GM12878 (cell line): ENCODE measurements around the gene DUSP10. TPM values are rescaled to one million over a fixed set of nuclear protein-coding genes. Genes with fewer than 3 reads are reported as not detected.
A peak's percentile ranks its signal among the peaks of the same experiment; 100 is the strongest.

Experiments
- ASH2L ChIP-seq: fragments of 300-600, 200-600 bp; sonication (generic); IDR thresholded peaks from 2 replicates; pipeline ENCODE4 v1.6.1; 2017; ENCODE audit warnings: low read depth, mild to moderate bottlenecking, borderline replicate concordance
- BMI1 ChIP-seq: fragments of 450-650 bp; IDR thresholded peaks from 2 replicates; pipeline ENCODE4 v1.6.1; 2016; ENCODE audit warnings: mild to moderate bottlenecking, moderate library complexity, borderline replicate concordance
- CBX5 ChIP-seq: sonication (generic); IDR thresholded peaks from 2 replicates; pipeline ENCODE4 v1.6.1; 2016; ENCODE audit warnings: low read depth, moderate library complexity, mild to moderate bottlenecking, inconsistent platforms
- CREM ChIP-seq: IDR thresholded peaks from 2 replicates; pipeline ENCODE4 v1.6.1; 2014; ENCODE audit warnings: antibody characterized with exemption, low read depth
- CUX1 ChIP-seq: IDR thresholded peaks from 2 replicates; pipeline ENCODE4 v1.6.1; 2012; ENCODE audit warnings: improper control_type of control experiment, low read depth, low read length; ENCODE audit not compliant: insufficient replicate concordance
- DPF2 ChIP-seq: fragments of 450-650 bp; IDR thresholded peaks from 2 replicates; pipeline ENCODE4 v1.6.1; 2017; ENCODE audit warnings: mild to moderate bottlenecking
- EED ChIP-seq: sonication (generic); IDR thresholded peaks from 2 replicates; pipeline ENCODE4 v1.6.1; 2016; ENCODE audit warnings: antibody characterized with exemption, low read depth
- ETV6 ChIP-seq, 2 experiments: fragments of 450-650 bp in 1 of 2; IDR thresholded peaks in 1 of 2; conservative IDR thresholded peaks in 1 of 2; 2 replicates each; pipeline ENCODE4 v1.6.1; 2014; ENCODE audit warnings: antibody characterized with exemption in 1 of 2, borderline replicate concordance in 1 of 2, low read depth in 1 of 2, mild to moderate bottlenecking in 1 of 2, moderate library complexity in 1 of 2
- IKZF1 ChIP-seq: fragments of 450-650 bp; conservative IDR thresholded peaks from 2 replicates; pipeline ENCODE4 v1.6.1; 2017; ENCODE audit warnings: antibody characterized with exemption, mild to moderate bottlenecking
- JUNB ChIP-seq: IDR thresholded peaks from 2 replicates; pipeline ENCODE4 v1.6.1; 2016; ENCODE audit warnings: antibody characterized with exemption, mild to moderate bottlenecking
- MTA3 ChIP-seq: IDR thresholded peaks from 2 replicates; pipeline ENCODE4 v1.6.1; 2012; ENCODE audit warnings: low read length, inconsistent platforms, borderline replicate concordance
- PAX8 ChIP-seq: fragments of 450-650 bp; IDR thresholded peaks from 2 replicates; pipeline ENCODE4 v1.6.1; 2017; ENCODE audit warnings: mild to moderate bottlenecking, moderate library complexity
- RUNX3 ChIP-seq: IDR thresholded peaks from 2 replicates; pipeline ENCODE4 v1.6.1; 2012; ENCODE audit warnings: low read length, inconsistent platforms
- TCF3 ChIP-seq: IDR thresholded peaks from 2 replicates; pipeline ENCODE4 v1.6.1; 2012; ENCODE audit warnings: low read depth, mild to moderate bottlenecking, low read length, borderline replicate concordance; ENCODE audit not compliant: insufficient read depth
- ZNF622 ChIP-seq: fragments of 450-650 bp; IDR thresholded peaks from 2 replicates; pipeline ENCODE4 v1.6.1; 2017; ENCODE audit warnings: mild to moderate bottlenecking, inconsistent platforms
- polyA plus RNA-seq, 11 experiments: library from polyadenylated mRNA; depleted of rRNA in 4 of 11; unstranded in 6 of 11; stranded (reverse) in 5 of 11; fragments of >200 nt; fragmentation: Nextera tagmentation in 4 of 11; fragmentation: Illumina TruSeq in 1 of 11; extraction: Ambion mirVana in 4 of 11; extraction: Trizol in 1 of 11; gene quantifications; 1 replicate in 1 of 11; 2 replicates in 10 of 11; pipeline versions ENCODE4 v1.2.1 to v1.2.3, GENCODE V29; 2011 to 2016; ENCODE audit warnings: inconsistent platforms in 2 of 11, missing spikeins in 2 of 11, low read depth in 1 of 11
- total RNA-seq, 4 experiments: library from RNA; depleted of rRNA in 3 of 4; stranded (reverse); fragments of >200 nt in 3 of 4; fragmentation: Illumina TruSeq in 1 of 4; extraction: Trizol in 1 of 4; gene quantifications; 2 replicates each; pipeline versions ENCODE4 v1.2.1 to v1.2.3, GENCODE V29; 2013 to 2021
- TF ChIP-seq, protein P1 (sequence below): fragments of 450-650 bp; IDR thresholded peaks from 2 replicates; pipeline ENCODE4 v1.6.1; 2016; ENCODE audit warnings: mild to moderate bottlenecking, moderate library complexity, borderline replicate concordance
- TF ChIP-seq, protein P2 (sequence below): IDR thresholded peaks from 2 replicates; pipeline ENCODE4 v1.6.1; 2011; ENCODE audit warnings: mild to moderate bottlenecking, low read depth, low read length, moderate library complexity; ENCODE audit not compliant: insufficient replicate concordance

The DUSP10 gene
- total and polyA plus RNA-seq, 10 of the 15 experiments (the other 5 are each of a cell fraction or from before 2014, with no cell fraction given) = 20.3 to 38.4 (median 27.8) TPM

DNA sequence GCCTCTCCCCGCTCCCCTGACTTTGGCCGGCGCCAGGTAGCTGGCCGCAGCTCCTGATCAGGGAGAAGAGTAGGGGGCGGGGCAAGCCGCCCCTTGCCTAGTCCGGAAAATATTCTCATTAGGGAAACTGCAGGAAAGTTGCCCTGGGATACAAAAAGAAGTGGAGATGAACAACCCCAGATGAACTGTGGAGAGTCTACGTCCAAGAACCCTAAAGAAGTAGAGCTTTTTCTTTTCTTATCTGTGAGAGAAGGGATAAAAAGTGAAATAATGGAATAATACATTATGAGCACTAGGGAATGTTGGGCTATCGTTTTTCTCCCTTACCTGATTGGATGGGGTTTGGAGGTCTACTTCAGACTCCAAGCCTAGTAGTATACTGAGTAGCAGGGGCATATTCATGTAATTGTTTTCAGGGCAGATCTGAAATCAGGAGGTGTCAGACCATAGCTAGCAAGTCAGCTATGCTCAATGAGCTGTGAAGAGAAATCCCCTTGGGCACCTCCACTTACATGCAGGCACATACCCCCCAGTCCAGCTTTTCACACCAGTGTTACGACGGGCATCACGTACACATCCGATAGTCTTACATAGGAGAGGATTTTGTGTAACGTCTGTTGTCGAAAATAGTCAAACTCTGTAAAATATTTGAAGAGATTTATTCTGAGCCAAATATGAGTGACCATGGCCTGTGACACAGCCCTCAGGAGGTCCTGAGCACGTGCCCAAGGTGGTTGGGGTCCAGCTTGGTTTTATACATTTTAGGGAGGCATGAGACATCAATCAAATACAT is 1.7 kb upstream of the DUSP10 start (continued):
- TF ChIP-seq, protein P1, sequence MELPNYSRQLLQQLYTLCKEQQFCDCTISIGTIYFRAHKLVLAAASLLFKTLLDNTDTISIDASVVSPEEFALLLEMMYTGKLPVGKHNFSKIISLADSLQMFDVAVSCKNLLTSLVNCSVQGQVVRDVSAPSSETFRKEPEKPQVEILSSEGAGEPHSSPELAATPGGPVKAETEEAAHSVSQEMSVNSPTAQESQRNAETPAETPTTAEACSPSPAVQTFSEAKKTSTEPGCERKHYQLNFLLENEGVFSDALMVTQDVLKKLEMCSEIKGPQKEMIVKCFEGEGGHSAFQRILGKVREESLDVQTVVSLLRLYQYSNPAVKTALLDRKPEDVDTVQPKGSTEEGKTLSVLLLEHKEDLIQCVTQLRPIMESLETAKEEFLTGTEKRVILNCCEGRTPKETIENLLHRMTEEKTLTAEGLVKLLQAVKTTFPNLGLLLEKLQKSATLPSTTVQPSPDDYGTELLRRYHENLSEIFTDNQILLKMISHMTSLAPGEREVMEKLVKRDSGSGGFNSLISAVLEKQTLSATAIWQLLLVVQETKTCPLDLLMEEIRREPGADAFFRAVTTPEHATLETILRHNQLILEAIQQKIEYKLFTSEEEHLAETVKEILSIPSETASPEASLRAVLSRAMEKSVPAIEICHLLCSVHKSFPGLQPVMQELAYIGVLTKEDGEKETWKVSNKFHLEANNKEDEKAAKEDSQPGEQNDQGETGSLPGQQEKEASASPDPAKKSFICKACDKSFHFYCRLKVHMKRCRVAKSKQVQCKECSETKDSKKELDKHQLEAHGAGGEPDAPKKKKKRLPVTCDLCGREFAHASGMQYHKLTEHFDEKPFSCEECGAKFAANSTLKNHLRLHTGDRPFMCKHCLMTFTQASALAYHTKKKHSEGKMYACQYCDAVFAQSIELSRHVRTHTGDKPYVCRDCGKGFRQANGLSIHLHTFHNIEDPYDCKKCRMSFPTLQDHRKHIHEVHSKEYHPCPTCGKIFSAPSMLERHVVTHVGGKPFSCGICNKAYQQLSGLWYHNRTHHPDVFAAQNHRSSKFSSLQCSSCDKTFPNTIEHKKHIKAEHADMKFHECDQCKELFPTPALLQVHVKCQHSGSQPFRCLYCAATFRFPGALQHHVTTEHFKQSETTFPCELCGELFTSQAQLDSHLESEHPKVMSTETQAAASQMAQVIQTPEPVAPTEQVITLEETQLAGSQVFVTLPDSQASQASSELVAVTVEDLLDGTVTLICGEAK = no peak; the same call in 1 of the 2 replicates
- TF ChIP-seq RUNX3 (no peak), ETV6 (conservative IDR thresholded peaks at IDR 0.05 in 1 of 2, IDR thresholded peaks at IDR 0.05 in 1 of 2; ENCODE audit: borderline replicate concordance in 1 of 2, low read depth in 1 of 2) (no peak), PAX8 (no peak), TCF3 (no peak), CBX5 (no peak), ZNF622 (no peak), JUNB (peak; percentile 28; the same call in 1 of the 2 replicates), DPF2 (peak; percentile 80), ASH2L (no peak), IKZF1 (peak; percentile 81), BMI1 (no peak; the same call in 1 of the 2 replicates), CREM (peak; percentile 34; the same call in 1 of the 2 replicates), EED (no peak), CUX1 (no peak), MTA3 (no peak; the same call in 1 of the 2 replicates)
- TF ChIP-seq, protein P2, sequence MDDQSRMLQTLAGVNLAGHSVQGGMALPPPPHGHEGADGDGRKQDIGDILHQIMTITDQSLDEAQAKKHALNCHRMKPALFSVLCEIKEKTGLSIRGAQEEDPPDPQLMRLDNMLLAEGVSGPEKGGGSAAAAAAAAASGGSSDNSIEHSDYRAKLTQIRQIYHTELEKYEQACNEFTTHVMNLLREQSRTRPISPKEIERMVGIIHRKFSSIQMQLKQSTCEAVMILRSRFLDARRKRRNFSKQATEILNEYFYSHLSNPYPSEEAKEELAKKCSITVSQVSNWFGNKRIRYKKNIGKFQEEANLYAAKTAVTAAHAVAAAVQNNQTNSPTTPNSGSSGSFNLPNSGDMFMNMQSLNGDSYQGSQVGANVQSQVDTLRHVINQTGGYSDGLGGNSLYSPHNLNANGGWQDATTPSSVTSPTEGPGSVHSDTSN = no peak
